GM10266 (cell line): Measurements from ENCODE around the gene RUSC2.
"Not testable (repeated sequence)": the region's sequence is repeated elsewhere in the genome, so short reads cannot be mapped to it uniquely, and the experiment has no call there.

Experiments
- DNase-seq: peaks from one replicate; pipeline ENCODE4 v3.0.0; 2012; ENCODE audit errors: extremely low spot score
- TF ChIP-seq, protein P1 (sequence below): IDR thresholded peaks from 2 replicates; pipeline ENCODE4 v1.5.1; 2012; ENCODE audit warnings: mild to moderate bottlenecking, low read depth; ENCODE audit not compliant: control insufficient read depth, insufficient read depth; ENCODE audit errors: missing control alignments

Gene RUSC2

DNA sequence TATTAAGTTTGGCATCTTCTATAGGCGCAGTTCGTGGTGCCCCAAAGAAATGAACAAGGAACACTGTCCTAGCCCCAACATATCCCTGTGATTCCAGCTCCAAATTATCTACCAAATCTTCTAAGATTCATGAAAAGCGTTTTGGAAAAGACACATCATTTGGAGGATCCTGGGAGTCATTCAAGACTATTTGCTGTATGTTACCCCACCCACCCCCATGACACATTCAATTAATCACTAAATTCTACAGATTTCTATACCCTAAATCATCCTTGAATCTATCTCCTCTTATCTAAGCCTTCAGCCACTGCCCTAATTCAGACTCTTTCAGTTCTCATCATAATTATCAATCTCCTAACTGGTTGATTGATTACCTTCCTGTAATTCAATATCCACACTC is 5.5 kb upstream of the RUSC2 start:
- no peak for DNase-seq
- TF ChIP-seq, protein P1, sequence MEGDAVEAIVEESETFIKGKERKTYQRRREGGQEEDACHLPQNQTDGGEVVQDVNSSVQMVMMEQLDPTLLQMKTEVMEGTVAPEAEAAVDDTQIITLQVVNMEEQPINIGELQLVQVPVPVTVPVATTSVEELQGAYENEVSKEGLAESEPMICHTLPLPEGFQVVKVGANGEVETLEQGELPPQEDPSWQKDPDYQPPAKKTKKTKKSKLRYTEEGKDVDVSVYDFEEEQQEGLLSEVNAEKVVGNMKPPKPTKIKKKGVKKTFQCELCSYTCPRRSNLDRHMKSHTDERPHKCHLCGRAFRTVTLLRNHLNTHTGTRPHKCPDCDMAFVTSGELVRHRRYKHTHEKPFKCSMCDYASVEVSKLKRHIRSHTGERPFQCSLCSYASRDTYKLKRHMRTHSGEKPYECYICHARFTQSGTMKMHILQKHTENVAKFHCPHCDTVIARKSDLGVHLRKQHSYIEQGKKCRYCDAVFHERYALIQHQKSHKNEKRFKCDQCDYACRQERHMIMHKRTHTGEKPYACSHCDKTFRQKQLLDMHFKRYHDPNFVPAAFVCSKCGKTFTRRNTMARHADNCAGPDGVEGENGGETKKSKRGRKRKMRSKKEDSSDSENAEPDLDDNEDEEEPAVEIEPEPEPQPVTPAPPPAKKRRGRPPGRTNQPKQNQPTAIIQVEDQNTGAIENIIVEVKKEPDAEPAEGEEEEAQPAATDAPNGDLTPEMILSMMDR = no peak

DNA sequence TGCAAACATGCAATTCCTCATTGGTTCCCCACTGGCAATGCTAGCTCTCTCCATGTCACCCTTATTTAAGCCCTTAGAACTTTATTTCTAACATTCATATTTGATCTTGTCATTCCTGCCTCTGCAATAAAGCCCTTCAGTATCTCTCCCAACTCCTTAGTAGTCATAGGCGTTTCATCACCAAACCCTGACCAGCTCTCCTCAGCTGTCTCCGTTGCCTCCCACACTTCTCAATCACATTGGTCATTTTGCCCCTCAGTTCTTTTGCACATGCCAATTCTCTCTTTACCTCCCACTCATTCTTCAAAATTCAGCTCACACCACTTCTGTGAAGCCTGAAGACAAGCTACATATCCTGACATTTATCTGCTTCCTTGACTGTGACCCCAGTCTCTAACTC is 2.8 kb upstream of the RUSC2 start:
- DNase-seq = no peak
- TF ChIP-seq, protein P1 = no peak

DNA sequence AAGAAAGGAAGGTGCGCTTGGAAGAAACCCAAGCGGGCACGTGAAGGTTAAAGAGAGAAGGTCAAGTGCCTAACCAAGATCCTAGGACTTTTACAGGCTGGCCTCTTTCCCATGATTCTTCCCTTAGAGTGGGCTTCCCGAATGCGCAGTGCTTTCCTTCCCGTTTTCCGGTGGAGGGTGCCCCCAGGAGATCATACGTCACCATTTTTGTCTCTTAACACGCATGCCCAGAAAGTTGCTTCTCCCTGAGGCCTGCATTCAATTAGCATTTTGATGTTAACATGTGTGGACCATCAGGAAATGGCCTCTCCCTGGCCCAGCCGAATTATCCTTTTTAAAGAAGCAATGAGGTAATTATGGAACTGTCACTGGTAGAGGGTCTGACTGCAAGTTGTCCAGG is 1.9 kb upstream of the RUSC2 start:
- DNase-seq = no peak
- TF ChIP-seq, protein P1 = no peak

DNA sequence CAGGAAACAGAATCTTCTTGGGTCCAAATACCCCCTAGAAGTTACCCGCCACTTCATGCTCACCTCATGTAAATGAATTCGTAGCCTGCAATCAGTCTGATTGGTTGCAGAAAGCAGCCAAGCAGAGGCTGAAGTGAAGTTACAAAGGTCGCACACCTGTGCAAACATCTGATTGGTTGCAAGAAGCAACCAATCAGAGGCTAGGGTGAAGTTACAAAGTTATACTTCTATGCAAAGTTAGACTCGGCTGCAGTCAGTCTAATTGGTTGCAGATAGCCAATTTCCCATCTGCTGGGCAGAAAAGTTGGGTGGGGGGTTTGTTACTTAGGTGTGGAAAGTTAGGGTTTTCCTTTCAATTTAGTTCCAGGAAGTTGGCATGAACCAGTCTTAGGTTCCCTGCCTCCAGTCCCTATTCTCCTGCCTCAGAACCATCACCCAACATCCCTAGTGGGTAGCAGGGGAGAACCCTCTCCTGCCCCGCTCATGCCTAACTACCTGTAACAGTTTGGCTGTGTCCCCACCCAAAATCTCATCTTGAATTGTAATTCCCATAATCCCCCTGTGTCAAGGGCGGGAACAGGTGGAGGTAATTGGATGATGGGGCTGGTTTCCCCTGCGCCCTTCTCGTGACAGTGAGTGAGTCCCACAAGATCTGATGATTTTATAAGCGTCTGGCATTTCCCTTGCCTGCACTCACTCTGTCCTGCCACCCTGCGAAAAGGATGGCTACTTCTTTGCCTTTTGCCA is 1.2 kb upstream of the RUSC2 start:
- no peak for DNase-seq
- TF ChIP-seq, protein P1 = no peak

DNA sequence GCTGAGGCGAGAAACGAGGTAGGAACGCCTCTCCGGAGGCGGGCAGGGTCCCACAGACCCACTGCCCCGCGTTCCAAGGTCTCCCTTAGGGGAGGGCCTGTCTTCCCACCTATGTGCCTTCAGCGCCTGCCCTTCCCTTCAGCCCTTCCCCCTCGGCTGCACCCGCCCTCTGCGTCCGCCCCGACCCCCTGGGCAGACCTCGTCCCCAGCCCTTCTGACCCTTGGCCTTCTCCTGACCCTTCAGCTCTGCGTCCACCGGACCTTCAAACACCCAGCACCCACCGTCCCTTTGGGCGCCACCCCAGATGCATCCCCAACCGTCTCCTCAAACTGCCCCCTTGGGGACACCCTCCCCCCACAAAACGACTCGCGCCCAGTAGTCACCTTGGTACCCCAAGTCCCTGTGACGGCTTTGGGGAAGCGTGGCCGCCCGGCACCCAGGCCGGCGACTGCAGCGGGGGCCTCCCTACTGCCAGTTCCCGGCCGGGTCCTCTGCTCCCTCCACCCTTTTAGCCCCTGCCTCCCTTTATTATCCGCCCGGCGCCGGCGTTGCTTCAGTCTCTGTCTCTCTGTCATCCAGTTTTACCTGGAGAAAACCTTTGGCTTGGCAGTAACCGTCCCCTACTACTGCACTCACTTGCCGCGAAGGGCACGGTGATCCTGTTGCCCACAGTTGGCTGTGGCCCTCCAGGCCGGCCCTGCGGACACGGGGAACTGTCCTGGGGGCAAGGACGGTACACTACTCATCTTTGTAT is 421 bp downstream of the RUSC2 start:
- DNase-seq = no peak
- TF ChIP-seq, protein P1 = no peak

DNA sequence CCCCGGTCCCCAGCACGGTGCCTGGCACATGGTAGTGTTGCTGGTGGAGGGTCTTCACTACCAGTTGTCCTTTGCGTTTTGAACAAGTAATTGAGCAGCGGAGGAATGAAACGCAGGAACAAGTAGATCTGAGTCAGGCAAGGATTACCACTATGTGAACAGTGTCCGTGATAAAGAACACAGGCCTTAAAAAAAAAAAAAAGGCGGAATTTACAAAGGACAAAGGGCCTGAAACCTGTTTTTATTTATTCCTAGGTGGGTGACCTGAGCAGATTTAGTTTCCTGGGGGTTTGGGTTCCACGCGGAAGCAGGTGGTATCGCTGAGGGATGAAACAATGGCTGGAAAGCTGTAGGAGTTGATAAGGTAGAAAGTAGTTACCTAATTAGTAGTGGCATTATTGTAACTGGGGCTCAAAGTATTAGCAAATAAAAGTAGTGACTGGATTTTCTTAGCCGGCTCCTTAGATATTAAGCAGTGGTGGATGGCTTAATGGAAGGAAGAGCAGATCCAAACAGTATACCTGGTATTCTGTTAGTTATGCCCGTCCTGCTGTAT is 1.1 kb downstream of the RUSC2 start:
- TF ChIP-seq, protein P1 = no peak

DNA sequence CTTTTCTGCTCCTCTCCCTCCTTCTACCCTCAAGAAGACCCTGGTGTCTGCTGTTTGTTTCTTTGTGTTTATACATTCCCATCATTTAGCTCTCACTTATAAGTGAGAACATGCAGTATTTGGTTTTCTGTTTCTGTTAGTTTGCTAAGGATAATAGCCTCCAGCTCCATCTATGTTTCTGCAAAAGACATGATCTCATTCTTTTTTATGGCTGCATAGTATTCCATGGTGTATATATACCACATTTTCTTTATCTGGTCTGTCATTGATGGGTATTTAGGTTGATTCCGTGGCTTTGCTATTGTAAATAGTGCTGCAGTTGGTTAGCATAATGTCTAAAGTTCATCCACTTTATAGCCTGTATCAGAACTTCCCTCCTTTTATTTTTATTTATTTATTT is 3.2 kb downstream of the RUSC2 start:
- DNase-seq = not testable (repeated sequence)

More for the DNA sequence above, 1.1 kb downstream of the RUSC2 start:
- no peak for DNase-seq
